Mucosa of rectum (tissue), 2 donors: ENCODE results near the gene CLIP2.
"Not testable (repeated sequence)": the region's sequence is repeated elsewhere in the genome, so short reads cannot be mapped to it uniquely, and the experiment has no call there.

ENCODE experiments used
- H3K27ac ChIP-seq, 2 donors: one replicate each; pipeline ENCODE4 v1.7.0; 2013; ENCODE audit warnings: inconsistent platforms in 2 of 2, low read depth in 2 of 2, low read length in 2 of 2
- H3K27me3 ChIP-seq, 2 donors: one replicate each; pipeline ENCODE4 v1.7.0; 2013; ENCODE audit warnings: low read length in 2 of 2; ENCODE audit not compliant: control insufficient read depth in 2 of 2, insufficient read depth in 2 of 2
- H3K36me3 ChIP-seq, 2 donors: one replicate each; pipeline ENCODE4 v1.7.0; 2013; ENCODE audit warnings: low read length in 2 of 2; ENCODE audit not compliant: control insufficient read depth in 2 of 2, insufficient read depth in 2 of 2
- H3K4me1 ChIP-seq, 2 donors: one replicate each; pipeline ENCODE4 v1.7.0; 2013; ENCODE audit warnings: low read length in 2 of 2, mild to moderate bottlenecking in 1 of 2; ENCODE audit not compliant: control insufficient read depth in 2 of 2, insufficient read depth in 2 of 2
- H3K4me3 ChIP-seq, 2 donors: one replicate each; pipeline ENCODE4 v1.7.0; 2013; ENCODE audit warnings: low read length in 2 of 2
- H3K9ac ChIP-seq, 2 donors: one replicate each; pipeline ENCODE4 v1.7.0; 2013; ENCODE audit warnings: low read length in 2 of 2, low read depth in 1 of 2, mild to moderate bottlenecking in 1 of 2
- H3K9me3 ChIP-seq, 2 donors: one replicate each; pipeline ENCODE4 v1.7.0; 2013; ENCODE audit warnings: low read length in 2 of 2; ENCODE audit not compliant: control insufficient read depth in 2 of 2
- donor health status: healthy.
- donor health status: Normal muscosa, but diverticular disease.

Gene CLIP2

DNA sequence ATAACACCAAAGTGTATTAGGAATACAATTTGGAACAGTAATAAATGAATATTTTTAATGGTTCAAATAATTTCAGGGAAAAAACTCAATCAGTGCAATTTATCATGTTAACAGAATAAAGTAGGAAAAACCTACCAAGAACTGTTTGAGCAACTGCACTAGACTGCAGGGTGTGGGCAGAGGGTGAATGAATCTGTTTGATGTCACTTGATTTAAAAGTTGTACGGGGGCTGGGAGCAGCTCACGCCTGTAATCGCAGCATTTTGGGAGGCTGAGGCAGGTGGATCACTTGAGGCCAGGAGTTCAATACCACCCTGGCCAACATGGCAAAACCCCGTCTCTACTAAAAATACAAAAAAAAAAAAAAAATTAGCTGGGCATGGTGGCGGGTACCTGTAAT lies 122.4 kb downstream of the CLIP2 start:
- H3K9me3 ChIP-seq, H3K4me3 ChIP-seq, H3K27ac ChIP-seq, H3K4me1 ChIP-seq, H3K27me3 ChIP-seq, H3K36me3 ChIP-seq, H3K9ac ChIP-seq: not testable (repeated sequence)

- H3K36me3 ChIP-seq = no peaks in the 10 kb centered on the region
- H3K4me1 ChIP-seq = no peaks in the 10 kb centered on the region
- H3K27ac ChIP-seq = no peak overlapping the region
- no peak overlapping the region for H3K9ac ChIP-seq
- no peaks in the 10 kb centered on the region for H3K27me3 ChIP-seq
- no peaks in the 10 kb centered on the region for H3K9me3 ChIP-seq
- no peak overlapping the region for H3K4me3 ChIP-seq
These were observed 122.8 kb downstream of the CLIP2 start for GRCh38 chr7:74412056-74412455.

DNA sequence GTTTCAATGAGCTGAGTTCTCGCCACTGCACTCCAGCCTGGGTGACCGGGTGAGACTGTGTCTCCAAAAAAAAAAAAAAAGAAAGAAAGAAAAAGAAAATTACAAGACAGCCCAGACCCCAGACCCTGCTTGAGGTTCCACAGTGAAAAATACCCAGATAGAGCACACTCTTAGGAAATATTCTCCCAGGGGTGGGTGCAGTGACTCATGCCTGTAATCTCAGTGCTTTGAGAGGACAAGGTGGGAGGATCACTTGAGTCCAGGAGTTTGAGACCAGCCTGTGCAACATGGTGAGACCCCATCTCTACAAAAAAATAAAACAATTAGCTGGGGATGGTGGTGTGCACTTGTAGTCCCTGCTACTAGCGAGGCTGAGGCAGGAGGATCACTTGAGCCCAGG lies 123.4 kb downstream of the CLIP2 start:
- Histone ChIP-seq H3K9ac (peak overlapping the region in 1 of 2 donors; percentile 14), H3K4me1 (peaks cover 0 to 2% of the 10 kb centered on the region in 2 donors), H3K9me3 (no peaks in the 10 kb centered on the region), H3K4me3 (no peak overlapping the region), H3K36me3 (no peaks in the 10 kb centered on the region), H3K27me3 (no peaks in the 10 kb centered on the region), H3K27ac (no peak overlapping the region)

GRCh38 chr7:74414595-74415333 lies 125.6 kb downstream of the CLIP2 start:
- H3K9ac ChIP-seq, H3K4me3 ChIP-seq: not testable (repeated sequence)

GRCh38 chr7:74417419-74417971 lies 128.3 kb downstream of the CLIP2 start:
- no peaks in the 10 kb centered on the region for H3K9me3 ChIP-seq
- H3K9ac ChIP-seq = no peak overlapping the region
- no peaks in the 10 kb centered on the region for H3K36me3 ChIP-seq
- H3K4me3 ChIP-seq = no peak overlapping the region
- no peak overlapping the region for H3K27ac ChIP-seq
- H3K27me3 ChIP-seq = no peaks in the 10 kb centered on the region
- peaks cover 0 to 2% of the 10 kb centered on the region in 2 donors for H3K4me1 ChIP-seq

More at GRCh38 chr7:74414595-74415333, 125.6 kb downstream of the CLIP2 start:
- not testable (repeated sequence) for H3K9me3 ChIP-seq, H3K4me1 ChIP-seq, H3K27me3 ChIP-seq, H3K36me3 ChIP-seq, H3K27ac ChIP-seq

GRCh38 chr7:74418076-74418475 lies 128.9 kb downstream of the CLIP2 start:
- no peaks in the 10 kb centered on the region for H3K36me3 ChIP-seq
- H3K27ac ChIP-seq = no peak overlapping the region
- no peaks in the 10 kb centered on the region for H3K27me3 ChIP-seq
- H3K9me3 ChIP-seq = no peaks in the 10 kb centered on the region
- peaks cover 0 to 2% of the 10 kb centered on the region in 2 donors for H3K4me1 ChIP-seq
- H3K4me3 ChIP-seq = no peak overlapping the region
- no peak overlapping the region for H3K9ac ChIP-seq

DNA sequence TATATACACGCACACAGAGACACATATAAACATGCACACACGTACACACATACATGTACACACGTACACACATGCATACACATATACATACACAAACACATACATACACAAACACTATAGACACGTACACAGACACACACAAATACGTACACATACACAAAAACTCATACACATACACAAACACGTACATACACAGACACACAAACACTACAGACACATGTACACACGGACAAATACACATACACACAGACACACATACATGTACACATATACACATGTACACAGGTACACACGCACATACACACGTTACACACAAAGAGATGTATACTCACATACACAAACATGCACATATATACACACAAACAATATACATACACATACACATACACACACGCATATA lies 129.3 kb downstream of the CLIP2 start:
- no peak overlapping the region for H3K4me3 ChIP-seq
- no peaks in the 10 kb centered on the region for H3K27me3 ChIP-seq
- no peaks in the 10 kb centered on the region for H3K36me3 ChIP-seq
- H3K9ac ChIP-seq = no peak overlapping the region
- no peak overlapping the region for H3K27ac ChIP-seq
- no peaks in the 10 kb centered on the region for H3K9me3 ChIP-seq
- H3K4me1 ChIP-seq = peaks cover 0 to 2% of the 10 kb centered on the region in 2 donors

DNA sequence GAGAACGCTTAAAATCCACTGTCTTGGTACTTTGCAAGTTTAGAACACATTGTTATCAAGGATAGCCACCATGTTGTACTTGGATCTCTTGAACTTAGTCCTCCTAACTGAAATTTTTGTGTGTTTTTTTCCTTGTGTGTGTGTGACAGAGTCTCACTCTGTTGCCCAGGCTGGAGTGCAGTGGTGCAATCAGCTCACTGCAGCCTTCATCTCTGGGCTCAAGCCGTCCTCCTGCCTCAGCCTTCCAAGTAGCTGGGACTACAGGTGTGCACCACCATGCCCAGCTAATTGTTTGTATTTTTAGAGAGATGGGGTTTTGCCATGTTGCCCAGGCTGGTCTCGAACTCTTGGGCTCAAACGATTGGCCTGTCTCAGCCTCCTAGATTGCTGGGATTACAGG lies 130.0 kb downstream of the CLIP2 start:
- not testable (repeated sequence) for H3K36me3 ChIP-seq, H3K27me3 ChIP-seq, H3K4me1 ChIP-seq, H3K4me3 ChIP-seq, H3K9me3 ChIP-seq, H3K27ac ChIP-seq, H3K9ac ChIP-seq

DNA sequence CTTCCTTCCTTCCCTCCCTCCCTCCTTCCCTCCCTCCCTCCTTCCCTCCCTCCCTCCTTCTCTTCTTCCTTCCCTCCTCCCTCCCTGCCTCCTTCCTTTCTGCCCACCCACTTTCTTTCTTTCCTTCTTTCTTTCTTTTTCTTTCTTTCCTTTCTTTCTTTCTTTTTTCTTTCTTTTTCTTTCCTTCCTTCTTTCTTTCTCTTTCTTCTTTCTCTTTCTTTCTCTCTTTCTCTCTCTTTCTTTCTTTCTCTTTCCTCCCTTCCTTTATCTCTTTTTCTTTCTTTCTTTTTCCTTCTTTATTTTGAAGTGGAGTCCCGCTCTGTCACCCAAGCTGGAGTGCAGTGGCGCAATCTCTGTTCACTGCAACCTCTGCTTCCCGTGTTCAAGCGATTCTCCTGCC lies 130.8 kb downstream of the CLIP2 start:
- no peaks in the 10 kb centered on the region for H3K36me3 ChIP-seq
- no peak overlapping the region for H3K4me3 ChIP-seq
- H3K27me3 ChIP-seq = no peaks in the 10 kb centered on the region
- H3K9ac ChIP-seq = no peak overlapping the region
- H3K4me1 ChIP-seq = peaks cover 0 to 2% of the 10 kb centered on the region in 2 donors
- H3K9me3 ChIP-seq = no peaks in the 10 kb centered on the region
- H3K27ac ChIP-seq = no peak overlapping the region

DNA sequence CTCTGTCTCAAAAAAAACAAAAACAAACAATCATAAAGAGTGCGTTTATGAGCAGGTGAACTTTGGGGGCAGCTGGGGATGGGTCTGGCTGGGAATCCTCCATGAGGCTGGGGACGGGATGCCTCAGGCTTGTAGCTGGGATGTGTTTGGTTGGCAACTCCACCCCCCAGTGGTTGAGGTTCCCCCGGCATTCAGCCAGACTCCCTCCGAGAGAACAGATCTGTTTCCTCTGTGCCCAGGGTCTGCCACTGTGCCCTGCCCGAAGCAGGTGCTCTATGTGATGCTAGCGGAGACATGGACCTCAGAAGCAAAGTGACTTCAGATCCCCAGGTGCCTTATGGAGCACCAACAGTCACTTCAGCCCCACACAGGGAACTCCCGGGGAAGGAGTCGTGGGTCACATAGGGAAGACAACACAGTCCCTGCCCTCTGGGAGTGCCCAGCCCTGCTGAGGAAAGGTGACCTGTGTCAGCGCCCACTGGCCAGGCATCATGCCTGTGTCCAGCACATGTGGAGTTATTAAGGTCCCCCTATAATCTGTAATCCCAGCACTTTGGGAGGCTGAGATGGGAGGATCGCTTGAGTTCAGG lies 135.2 kb downstream of the CLIP2 start:
- H3K4me1 ChIP-seq = no peaks in the 10 kb centered on the region
- no peak overlapping the region for H3K4me3 ChIP-seq
- no peaks in the 10 kb centered on the region for H3K36me3 ChIP-seq
- H3K9me3 ChIP-seq = no peaks in the 10 kb centered on the region
- H3K27me3 ChIP-seq = no peaks in the 10 kb centered on the region
- no peak overlapping the region for H3K27ac ChIP-seq
- no peak overlapping the region for H3K9ac ChIP-seq
